GM19455 (cell line): ENCODE measurements around the gene MRPL9.
"Not testable (repeated sequence)": the region's sequence is repeated elsewhere in the genome, so short reads cannot be mapped to it uniquely, and the experiment has no call there.

Source experiments
- ATAC-seq: cut with Tn5 transposase; IDR thresholded peaks from one replicate; pipeline ENCODE4 v1.9.1; 2021; ENCODE audit not compliant: unreplicated experiment

Gene MRPL9

DNA sequence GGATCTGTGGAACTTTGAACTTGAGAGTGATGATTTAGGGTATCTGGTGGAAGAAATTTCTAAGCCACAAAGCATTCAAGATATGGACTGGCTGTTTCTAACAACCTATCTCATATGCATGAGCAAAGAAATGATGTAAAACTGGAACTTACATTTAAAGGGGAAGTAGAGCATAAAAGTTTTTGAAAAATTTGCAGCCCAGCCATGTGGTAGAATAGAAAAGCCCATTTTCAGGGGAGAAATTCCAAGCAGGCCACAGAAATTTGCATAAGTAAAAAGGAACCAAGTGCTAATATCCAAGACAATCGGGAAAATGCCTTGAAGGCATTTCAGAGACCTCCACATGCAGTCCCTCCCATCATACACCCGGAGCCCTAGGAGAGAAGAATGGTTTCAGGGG is 26.3 kb downstream of the MRPL9 start:
- no peak for ATAC-seq

DNA sequence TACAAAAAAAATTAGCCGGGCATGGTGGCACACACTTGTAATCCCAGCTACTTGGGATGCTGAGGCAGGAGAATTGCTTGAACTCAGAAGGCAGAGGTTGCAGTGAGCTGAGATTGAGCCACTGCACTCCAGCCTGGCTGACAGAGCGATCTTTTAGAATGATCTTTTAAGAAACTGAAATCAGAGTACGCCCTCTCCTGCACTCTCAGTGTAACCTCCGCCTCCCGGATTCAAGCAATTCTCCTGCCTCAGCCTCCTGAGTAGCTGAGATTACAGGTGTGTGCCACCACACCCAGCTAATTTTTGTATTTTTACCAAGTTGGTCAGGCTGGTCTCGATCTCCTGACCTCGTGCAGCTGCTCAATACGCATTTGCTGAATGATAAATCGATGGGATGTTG is 29.3 kb downstream of the MRPL9 start:
- not testable (repeated sequence) for ATAC-seq

DNA sequence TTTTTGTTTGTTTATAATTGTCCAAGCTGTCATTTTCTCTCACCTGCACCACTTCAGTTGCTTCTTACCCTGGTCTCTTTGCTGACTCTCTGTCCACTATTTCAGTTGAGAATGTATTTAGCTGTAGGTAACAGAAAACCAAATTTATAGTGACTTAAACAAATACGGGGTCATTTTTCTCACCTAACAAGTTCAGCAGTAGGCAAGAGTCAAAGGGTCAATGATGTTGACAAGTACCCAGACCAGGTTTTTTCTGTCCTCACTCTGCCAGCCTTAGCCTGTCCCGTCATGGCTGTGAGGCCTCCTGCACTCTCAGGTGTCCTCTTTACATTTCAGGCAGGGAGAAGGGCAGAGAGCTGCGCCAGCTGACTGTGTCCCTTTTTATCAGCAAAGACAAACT is 30.2 kb downstream of the MRPL9 start:
- ATAC-seq = no peak

DNA sequence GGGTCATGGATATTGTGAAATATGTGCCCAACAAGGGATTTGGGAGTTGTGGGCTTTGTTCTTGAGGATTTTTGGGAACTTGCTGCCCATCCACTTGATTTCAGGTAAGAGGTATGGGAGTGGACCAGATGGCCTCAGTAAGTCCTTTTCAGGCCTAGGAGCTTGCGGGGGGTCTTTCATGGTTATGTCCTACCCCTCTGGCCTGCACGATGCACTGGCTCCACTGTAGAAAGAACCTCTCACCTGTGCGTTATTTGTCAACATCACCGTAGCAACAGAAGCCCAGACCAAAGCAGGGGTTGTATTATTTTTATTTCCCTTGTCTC is 33.4 kb downstream of the MRPL9 start:
- ATAC-seq = no peak

DNA sequence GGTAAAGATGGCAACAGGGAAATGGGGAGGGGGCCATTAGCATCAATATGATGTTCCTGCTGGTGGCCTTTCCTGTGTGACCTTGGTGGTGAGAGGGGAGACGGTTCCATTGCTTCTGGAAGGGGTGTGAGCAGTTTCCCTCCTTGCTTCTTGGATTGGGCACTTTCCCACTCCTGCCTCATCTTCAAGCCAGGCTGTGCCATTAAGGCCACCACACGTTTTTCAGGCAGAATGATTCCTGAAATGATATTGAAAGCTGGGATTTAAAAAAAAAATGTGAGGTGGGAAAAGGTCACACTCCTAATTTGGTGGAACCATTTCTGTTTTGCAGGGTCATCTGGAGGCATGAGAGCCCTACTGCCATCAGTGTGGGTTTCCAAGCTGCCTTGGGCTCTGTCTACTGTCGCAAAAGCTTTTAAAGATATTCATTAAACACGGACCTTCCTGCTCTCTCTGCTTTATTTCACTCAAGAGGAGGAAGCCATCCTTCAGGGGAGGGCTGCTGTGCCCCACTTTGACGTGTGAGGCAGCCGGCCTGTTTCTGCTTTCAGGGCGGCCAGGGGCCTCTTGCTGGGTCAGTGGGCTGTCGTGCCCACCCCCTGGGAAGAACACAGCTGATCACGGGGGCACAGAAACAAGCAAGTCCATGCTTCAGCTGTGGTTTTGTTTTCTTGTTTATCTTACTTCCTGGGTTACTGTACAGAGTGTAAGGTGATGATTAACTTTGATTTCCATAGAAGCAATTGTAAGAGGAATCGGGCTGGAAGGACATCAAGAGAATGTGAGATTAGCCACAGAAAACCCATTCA is 33.9 kb downstream of the MRPL9 start:
- ATAC-seq = no peak

DNA sequence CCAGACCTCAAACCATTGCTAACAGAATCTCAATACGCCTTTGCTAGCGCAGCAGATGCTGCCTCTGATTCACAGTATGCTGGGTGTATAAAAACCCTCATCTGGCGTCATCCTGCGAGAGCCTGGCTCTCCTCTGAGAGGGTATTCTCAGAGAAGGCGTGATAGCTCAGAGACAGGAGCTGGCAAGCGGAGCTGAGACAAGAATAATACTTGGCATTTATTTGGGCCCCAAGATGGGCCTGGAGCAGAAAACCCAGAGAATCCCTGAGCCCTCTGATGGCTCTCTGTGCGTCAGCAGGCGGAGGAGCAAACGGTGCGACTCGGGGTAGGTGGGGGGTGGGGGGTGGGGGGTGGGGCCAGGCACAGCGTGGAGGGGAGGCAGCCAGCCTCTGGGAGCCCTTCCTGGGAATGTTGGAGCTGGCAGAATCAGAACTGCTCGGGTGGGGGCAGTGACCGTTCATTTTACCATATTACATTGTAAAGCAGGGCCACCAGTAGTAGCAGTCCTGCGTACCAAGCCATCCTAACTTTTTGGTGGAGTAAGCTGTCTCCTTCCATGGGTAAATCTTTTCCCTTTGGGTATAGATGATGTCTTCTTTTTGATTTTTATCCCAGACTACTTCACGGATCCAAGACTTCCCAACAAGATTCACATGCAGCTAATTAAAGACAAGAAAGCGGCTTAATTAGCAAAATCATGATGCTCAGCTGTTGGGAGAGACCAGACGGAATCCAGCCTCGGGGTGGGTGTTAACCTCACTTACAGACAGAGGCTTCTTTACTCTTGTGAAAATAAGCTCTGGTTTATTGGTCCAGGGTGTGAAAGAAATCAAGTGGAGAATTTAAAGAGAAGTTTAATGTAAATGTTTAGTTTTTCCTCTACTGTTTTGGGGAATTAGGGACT is 34.9 kb downstream of the MRPL9 start:
- ATAC-seq = no peak

DNA sequence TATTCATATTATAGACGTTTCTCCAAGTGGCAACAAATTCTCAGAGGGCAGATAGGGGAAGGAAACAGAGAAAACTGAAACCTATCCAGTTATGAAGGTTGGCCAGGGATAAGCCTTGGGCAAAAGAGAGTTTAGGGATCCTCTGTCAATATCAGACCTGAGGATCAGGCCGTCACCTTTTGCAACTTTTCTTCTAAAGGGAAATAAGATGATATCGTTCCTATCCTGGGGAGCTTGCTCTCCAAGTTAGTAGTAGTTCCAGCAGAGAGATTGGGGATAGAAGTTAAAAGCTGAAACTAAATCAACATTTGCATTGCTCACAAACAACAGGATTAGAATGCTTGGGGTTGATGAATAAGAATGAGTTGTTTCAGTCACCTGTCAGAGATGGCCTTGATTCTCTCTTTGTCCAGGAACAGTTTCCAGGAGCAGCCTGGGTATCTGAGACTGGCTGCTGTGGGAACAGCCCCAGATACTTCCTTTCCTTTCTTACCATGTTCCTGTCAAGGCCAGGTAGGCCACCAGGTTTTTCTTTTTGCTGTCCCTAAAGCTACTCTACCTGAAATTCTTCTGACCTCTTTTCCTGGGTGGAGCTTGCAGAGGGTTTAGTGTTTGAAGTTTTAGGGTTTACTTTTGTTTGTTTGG is 39.4 kb downstream of the MRPL9 start:
- no peak for ATAC-seq

DNA sequence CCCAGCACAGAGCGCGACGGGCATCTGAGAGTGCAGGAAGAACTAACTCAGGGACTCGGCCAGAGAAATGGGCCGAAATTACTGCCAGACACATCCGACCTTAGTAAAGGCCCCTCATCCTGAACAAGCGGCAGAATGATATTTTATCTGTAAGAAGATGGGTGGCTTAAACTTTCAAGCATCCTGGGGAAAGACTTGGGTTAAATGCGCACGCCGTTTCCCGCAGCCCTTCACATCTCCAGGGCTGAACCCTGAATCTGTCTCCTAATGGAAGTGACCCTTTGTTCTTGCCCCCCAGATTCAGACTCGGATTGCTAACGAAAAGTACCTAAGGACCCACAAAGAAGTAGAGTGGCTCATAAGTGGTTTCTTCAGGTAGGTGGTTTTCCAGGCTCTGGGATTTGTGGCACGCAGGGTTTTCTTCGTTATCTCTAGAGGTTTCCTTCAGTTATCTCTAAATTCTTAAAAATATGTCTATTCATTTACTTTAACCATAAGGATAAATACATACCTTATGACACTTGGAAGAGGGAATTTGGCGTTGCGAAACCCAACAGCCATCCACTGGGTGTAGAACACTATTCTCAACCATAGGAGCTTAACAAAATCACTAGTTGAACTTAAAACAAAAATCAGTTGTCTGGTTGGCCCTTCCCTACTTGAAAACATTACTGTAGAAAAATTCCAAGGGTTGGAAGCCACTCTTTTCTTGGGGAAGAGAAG is 41.3 kb downstream of the MRPL9 start:
- no peak for ATAC-seq

DNA sequence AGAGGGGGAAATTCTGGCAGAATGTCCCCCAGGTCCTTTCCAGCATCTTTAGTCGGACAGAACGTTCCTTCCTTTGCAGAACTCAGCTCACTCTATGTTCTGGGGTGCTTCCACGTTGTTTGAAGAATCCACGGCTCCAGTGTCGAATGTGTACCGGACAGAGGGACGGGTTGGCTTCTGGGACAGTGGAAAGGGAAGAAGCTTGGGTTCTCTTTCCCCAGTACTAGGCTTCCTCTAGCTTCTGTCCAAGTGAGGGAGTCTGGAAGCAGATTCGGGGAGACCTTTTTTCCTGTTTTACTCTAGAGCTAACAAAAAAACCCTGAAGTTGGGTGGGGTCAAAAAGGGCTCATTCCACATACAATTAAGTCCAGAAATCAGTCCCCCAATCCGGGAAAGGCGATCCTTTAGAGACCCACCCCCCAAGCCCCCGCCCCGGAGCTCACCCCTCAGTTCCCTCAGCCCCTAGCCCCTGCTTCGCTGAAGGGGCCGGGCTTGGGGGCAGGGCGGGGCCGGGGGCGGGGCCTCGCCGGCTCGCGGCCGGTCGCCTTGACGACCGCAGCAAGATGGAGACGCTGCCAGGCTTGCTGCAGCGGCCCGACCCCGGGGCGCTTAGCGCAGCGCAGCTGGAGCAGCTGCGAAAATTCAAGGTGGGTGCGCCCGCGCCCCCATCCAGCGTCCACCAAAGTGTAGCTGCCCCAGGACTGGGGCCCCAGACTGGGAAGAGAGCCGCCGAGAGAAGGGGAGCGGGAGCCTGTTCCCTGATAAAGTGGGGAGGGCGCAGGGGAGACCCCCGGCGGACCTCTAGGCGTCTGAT is 42.1 kb downstream of the MRPL9 start, which contains the start of gene RIIAD1:
Gene RIIAD1 (plus strand): TSS at position 549 of the 814 bp plus-strand sequence. CDS start 15 bp downstream, at position 564.
- ATAC-seq = peak; percentile 65

DNA sequence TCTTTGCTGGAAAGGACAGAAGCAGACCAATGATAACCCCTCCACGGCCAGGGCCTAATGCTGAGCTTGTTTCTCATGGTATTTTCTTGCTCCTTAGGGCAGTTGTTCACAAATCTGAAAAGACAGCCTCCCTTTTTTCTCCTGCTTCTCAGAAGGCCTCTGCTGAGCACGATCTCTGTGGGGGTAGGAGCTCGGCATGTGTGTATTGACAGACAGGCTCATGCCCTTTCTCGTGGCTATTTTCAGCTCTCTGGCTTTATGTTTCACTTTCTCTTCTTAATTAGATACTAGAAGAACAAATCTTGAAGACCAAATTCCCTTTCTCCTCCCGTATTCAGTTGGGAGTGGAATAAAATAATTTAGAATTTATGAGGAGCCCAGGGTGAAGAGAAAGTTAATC is 42.7 kb downstream of the MRPL9 start:
- ATAC-seq = no peak

DNA sequence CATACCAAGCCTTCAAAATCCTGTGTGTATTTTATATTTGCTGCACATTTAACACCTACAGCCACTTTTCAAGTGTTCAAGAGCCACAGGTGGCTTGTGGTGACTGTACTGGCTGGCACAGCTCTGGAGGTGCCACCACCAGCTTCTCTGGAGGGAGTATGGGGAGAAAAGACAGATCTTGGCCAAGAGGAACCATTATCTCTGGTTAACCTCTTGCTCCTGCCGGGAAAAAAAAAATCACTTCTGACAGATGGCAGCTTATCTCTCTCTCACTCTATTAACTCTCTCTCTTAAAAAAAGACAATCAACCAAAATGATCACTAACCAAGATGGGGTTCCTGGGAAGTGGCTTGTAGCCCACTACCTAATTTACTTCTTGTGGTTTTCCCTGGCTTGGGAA is 43.2 kb downstream of the MRPL9 start:
- no peak for ATAC-seq

DNA sequence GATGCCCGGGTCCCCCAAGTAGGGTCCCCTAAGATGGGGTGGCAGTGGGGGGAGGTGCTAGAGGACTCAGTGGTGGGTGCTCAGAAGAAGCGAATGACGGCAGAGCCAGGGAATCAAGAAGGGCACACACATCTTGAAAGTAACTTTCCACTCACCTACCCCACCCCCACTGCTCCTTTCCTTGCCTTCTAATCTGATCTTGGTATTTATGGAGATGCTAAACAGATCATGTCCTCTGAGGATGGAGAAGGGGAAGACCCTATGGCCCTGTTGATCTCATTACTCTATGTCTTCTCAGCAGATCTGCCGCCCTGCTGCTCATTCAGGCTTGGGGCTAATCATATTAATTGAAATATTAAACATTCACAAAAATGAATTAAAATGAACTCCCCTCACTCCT is 44.6 kb downstream of the MRPL9 start:
- no peak for ATAC-seq

DNA sequence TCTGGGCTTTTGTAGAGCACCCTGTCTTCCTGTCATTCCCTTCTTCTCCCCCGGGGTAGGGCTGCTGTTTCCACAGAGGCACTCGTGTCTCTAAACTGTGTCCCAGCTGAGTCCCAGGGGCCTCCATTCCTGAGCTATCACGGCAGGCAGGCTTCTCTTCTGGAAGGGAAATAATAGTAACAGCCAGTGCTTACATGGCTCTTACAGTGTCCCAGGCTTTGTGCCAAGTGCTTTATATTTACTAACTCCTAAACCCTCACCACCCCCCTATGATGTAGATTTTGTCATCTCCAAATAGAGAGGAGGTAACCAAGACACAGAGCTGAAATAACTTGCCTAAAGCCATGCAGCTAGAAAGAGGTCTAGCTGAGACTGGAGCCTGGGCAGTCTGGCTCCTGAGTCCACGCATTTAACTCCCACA is 45.3 kb downstream of the MRPL9 start:
- ATAC-seq = no peak

DNA sequence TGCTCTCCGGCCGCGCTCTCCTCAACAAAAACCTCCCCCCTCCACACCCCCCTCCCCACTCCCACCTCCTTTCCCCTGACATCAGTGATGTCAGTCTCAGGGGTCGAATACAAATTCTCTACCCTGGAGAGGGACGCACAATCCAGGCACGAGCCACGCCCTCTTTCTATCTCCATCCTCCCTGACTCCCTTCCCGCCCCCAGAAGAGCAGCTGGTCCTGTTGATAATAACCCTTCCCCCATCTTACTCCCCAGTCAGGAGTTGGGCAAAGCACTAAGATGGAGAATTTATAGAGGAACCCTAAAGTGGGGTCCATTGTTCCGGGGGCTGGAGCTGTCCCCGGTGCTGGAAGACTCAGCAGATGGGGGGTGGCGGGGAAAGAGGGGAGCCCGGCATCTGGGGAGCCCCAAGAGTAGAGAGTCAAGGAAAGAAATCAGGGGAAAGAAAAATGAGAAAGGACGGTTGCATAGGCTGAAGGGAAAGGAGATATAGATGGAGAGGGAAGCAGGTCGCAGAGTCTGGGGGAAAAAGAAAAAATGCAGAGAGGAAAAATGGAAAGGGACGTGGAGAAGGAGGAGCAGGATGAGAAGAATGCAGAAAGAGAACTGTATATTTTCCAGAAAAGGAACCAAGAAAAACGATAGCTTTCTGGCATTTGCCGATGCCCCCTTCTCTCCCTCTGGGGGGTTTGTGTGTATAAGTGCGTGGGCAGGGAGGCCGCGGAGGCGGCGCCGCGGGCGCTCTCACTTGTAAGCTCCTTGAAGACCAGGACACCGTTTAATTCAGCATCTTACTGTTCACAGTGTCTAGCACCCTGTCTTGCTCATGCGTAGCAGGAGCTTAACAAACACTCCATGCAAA is 46.3 kb downstream of the MRPL9 start, which contains the start of gene CELF3:
Gene CELF3 (minus strand): TSS at position 33 of the 861 bp plus-strand sequence. CDS start 783 bp downstream, outside the sequence.
- ATAC-seq = no peak

DNA sequence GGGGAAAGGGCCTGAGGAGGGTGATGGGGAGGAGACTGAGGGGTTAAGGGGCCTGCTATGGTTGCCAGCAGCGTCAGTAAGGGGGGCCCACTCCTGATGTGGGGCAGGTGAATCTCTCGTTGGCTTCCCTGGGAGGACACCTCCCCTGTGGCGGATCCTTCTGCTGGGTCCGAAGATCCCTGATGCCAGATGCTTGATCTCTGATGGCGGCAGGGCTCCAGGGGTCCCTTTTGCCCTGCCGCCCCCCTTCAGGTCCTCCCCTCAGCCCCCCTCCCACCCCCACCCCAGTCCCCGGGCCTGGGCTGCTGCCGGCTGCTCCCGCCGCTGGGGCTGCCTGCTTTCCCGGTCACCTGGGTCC is 46.9 kb downstream of the MRPL9 start:
- ATAC-seq = no peak

DNA sequence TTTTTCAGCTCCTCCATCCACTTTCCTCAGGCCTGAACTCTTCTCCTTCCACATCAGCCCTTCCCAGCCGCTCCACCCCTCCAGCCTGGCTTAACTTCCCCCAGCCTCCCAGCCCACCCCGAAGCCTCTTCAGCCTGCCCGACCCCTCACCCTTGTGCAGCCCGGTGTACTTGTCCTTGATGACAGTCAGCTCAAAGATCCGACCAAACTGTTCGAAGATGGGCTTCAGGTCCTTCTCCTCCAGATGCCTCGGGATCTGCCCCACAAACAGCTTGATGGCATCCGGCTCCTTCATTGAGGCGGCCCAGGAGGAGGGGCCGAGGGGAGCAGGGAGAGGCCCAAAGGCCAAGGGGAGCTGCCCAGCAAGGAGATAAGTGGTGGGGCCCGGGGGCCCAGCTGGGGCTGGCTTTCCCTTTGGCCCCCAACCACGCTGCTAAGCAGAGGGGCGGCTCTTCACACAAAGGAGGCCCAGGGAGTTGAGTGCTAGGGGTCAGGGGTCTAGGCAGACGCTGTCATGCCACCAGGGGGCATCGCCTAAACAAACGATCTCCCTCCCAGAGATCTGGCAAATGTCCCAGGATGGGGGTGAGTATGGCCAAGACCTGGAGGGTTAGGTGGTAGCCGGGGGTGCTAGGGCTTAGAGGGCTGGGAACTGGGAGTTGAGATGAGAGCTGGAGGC is 47.4 kb downstream of the MRPL9 start:
- no peak for ATAC-seq

DNA sequence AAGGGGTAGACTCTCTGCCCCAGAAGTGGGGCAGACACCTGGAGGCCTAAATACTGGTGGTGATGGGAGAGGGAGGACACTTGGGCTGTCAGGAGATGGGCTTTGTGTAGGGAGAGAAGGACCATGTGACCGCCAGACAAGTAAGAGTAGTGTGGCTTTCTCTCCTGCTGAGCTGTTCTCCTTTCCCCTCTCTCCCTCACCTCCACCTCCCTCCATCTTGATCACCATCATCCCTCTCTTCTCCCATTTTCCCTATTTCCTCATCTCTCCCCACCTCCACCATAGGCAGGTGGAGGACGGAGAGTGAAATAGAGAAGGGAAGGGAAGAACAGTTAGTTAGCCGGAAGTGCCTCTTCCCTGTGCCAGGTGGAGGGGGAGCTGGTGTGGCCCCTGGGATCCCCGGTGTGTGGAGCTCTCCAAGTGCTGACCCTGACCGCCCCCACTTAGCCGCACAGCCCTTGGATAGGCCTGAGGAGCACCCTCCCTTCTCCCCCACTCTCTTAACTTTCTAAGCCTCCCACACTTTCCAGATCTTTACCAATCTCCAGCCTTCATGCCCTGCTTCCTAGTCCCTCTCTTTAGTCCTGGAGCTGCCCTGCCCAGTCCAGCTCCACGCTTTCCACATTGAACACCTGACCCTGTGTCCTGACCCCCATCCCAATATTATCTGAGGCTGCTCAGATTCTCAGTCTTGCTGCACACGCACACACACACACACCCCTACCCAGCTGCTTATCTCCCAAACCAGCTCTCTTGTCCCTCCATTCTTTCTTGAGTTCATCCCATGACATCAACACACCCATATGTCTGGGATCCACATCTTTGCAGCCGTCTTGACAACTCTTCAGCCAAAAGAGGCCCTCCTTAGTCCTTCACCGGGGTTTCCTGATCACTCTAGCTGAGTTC is 48.2 kb downstream of the MRPL9 start:
- no peak for ATAC-seq

DNA sequence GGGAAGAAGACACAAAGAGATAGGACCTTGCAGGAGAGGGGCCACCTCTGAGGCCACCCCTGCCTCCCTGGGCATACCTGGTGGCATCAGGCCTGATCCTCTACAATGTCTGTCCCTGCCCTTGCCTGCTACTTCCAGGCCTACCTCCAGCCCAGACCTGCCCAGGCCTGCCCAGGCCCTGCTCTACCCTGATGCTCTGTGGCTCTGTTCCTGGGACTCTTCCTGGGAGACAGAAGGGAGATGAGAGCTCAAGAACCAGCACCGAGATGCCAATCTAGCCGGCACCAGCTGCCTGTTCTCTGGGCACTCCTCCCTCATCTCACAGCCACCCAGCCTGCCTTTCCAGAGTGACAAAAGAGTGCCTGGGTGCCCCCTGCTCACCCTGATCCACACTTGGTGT is 49.4 kb downstream of the MRPL9 start:
- no peak for ATAC-seq
